ENCODE measurements around the gene LIN52.

Gene LIN52

GRCh38 chr14:74221741-74222140, 137.0 kb downstream of the LIN52 start:
- in situ Hi-C loops (cut with MboI; ENCODE audit: low sequenced_read_pairs), result no loop called here

DNA sequence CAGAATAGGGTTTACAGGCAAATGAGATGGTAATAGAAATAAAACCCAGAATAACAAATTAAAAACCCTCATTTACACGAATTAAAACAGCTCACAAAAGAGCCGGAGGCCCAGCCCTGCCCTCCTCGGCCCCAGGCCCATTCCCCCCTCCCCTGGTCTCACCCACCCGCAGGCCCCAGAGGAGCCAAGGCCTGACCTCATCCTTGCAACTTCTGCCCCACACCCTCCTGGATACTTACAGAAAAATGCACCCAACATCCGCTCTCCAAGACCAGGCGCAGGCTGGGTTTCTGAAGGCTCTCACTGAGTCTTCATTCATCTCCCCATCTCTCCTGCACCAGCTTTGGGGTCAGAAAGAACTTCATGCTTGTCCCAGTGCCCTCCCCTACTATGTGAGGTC, 138.3 kb downstream of the LIN52 start:
- in situ Hi-C loops (cut with MboI; ENCODE audit: low sequenced_read_pairs), result no loop called here

- in situ Hi-C loops (cut with MboI; ENCODE audit: low sequenced_read_pairs), result no loop called here
These were observed 147.0 kb downstream of the LIN52 start for GRCh38 chr14:74231784-74232183.

GRCh38 chr14:74235017-74235416, 150.3 kb downstream of the LIN52 start:
- in situ Hi-C loops (cut with MboI; ENCODE audit: low sequenced_read_pairs), result no loop called here

DNA sequence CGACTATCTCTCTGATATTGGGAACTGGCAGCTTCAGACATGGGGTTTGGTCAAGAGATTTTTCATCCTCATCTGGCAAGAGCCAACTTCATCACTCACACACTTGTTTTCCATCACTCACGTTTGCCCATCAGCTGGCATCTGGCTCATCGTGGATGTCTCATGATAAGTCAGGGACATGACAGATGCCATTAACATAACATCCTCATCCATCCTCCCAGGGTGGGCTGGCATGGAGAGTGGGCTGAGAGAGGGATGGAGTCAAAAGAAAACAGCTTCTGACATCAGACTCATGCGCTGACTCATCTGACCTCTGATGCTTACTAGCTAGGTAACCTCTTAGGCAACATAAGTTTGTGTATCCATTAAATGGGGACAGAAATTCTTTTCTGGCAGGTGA, 152.7 kb downstream of the LIN52 start:
- in situ Hi-C loops (cut with MboI; ENCODE audit: low sequenced_read_pairs), result no loop called here

DNA sequence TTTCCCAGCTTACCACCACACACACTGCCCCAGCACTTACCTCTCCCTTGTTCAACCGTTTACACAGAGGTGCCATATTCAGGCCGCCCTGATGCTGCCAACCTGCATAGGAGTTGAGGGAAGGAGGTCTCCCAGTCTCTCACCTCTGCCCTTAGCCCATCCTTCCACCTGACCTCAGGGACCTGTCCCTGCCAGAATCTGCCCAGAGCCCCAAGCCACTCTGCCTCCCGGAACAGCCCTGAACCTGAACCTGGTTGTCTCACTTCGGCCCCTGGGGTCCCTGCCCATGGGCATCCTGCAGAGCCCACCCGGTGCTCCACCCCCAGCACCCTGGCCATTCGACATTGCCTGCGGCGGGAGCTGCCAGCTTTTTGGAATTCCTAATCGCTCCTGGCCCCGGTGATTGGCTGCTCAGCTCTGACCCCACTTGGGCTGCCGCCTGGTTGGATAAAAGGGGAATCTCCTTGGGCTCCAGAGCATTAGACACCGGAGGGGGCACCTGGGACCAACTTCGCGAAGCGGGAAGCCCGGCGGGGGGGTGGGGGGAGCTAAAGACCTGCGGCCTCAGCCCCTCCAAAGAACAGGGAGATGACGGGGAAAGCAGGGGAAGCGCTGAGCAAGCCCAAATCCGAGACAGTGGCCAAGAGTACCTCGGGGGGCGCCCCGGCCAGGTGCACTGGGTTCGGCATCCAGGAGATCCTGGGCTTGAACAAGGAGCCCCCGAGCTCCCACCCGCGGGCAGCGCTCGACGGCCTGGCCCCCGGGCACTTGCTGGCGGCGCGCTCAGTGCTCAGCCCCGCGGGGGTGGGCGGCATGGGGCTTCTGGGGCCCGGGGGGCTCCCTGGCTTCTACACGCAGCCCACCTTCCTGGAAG, 154.5 kb downstream of the LIN52 start, which contains the start of gene VSX2:
TSS of gene VSX2 (plus strand) at position 476 of the 874 bp plus-strand sequence. CDS start at position 589, 113 bp downstream.
- in situ Hi-C loops (cut with MboI; ENCODE audit: low sequenced_read_pairs), result no loop called here

DNA sequence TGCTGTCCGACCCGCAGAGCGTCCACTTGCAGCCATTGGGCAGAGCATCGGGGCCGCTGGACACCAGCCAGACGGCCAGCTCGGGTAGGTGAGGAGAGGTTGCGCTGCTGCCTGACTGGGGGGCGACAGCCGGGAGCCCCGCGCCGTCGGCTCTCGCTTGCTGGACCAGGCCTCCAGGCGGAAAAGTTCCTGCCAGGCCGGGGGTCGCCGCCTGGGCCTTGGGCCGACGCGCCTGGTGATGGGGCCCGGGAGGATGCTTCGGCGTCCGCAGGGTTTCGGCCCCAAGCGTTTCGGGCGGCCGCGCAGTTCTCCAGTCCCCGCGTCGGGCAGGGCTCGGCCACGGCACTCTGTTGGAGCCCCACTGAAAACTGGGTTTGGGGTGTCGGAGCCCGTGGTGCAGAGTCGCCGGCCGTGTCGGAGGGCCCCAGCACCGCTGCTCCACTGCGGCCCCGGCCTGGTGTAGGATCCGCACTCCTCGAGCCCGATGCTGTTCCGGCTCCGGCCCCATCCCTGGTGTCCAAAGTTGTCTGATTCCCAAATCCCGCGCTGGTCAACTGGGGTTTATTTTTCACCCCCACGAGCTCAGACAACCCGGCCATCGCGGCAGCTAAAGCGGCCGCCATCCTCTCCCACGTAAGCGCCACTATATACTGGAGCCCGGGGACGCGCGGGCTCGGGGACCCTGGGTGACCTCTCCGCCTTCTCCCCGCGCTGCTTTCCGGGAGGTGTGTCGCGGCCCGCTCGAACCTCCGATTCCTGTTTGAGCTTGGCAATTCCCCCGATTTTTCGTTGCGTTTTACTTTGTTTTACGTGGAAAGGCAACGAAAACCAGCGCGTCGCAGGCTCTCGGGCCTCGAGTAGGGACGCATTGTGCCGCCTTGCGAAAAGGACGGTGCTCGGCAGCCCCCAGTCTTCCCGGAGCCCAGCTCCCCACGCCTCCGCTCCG, 155.4 kb downstream of the LIN52 start:
- in situ Hi-C loops (cut with MboI; ENCODE audit: low sequenced_read_pairs), result no loop called here

DNA sequence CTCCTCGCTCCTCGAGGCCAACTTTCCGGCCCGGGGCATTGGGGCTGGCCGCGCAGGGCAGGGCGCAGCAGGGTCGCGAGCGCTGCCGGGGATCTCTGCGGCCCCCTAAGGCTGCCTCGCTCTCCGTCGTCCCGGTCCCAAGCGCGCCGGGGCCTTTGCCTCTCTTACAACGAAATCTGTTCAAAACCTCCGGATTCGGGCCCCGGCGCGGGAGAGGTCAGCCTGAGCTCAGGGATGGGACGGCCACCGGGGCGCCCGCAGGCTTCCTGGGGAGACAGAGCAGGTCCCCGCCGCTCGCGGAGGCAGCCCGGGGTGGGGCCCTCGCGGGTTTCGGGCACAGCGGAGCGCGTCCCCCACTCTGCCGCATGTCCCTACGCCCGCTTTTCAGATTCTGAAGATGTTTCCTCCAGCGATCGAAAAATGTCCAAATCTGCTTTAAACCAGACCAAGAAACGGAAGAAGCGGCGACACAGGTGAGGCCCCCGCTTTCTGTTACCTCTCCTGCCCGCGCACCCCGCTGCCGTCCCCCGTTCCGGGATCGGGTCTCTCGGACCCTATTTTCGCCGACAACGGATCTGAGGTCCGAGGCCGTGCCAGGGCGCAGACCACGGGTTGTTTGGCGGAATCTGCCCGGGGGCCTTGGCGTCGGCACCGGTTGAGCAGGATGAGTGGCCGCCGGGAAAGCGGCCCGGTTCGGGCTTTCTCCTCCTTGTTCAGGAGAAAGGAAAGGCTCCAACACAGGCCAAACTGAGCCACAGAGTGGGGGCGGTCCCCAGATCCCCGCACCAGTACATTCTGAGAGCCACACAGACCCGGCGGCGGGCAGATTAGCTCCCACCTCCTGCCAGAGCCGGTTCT, 156.3 kb downstream of the LIN52 start:
- in situ Hi-C loops (cut with MboI; ENCODE audit: low sequenced_read_pairs), result no loop called here

GRCh38 chr14:74241652-74242017, 156.9 kb downstream of the LIN52 start:
- in situ Hi-C loops (cut with MboI; ENCODE audit: low sequenced_read_pairs), result no loop called here

DNA sequence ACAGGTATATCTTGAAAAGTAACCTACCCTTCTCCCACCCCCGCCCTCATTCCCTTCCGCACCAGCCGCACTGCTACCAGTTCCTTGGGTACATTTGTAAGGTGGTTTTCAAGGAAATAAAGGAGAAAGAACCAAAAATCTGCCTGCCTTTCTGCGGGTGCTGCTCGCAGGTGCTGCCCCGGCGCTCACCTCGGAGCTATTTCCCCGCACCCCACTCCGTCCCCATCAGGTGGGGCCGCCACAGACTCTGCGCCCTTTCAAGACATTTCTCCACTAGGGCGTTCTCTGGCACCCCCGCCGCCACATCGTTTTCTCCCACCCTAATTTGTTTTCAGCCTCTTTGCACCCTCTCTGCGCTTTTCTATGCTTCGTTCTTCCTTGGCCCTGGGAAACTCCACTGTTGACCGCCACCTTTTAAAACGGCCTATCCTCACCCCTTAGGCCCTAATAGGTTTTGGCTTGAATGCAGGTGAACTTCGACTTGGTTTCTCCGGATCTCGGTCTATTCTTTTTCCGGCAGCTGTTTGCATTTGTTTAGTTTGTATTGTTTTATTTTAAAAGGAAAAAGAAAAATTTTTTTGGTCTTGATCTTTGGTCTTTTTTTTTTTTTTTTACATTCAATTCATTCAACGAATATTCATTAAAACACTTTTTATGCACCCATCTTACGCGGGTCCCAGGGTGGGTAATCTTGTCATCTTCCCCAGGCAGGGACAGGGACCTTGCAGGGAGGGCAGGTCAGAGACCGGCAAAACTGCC, 157.4 kb downstream of the LIN52 start:
- in situ Hi-C loops (cut with MboI; ENCODE audit: low sequenced_read_pairs), result no loop called here

- in situ Hi-C loops (cut with MboI; ENCODE audit: low sequenced_read_pairs), result no loop called here
These were observed 158.0 kb downstream of the LIN52 start for GRCh38 chr14:74242780-74243042.

DNA sequence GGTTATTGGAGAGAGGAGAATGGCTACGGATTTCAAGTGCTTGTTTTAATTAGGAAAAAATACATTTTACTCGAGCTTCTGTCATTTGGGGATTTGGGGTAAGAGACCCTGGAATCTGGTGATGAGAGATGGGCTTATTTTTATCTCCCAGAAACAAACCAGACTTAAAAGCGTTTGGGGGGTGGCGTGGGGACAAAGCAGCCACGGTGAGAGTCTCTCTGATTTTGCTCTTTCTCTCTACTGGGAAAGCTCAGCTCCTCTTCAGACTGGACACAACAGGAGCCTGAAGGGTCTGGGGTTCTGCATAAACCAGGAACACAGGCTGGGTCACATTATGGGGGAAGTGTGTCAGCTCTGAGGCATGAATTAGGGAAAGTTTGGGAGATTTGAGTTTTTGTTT, 158.3 kb downstream of the LIN52 start:
- in situ Hi-C loops (cut with MboI; ENCODE audit: low sequenced_read_pairs), result no loop called here

DNA sequence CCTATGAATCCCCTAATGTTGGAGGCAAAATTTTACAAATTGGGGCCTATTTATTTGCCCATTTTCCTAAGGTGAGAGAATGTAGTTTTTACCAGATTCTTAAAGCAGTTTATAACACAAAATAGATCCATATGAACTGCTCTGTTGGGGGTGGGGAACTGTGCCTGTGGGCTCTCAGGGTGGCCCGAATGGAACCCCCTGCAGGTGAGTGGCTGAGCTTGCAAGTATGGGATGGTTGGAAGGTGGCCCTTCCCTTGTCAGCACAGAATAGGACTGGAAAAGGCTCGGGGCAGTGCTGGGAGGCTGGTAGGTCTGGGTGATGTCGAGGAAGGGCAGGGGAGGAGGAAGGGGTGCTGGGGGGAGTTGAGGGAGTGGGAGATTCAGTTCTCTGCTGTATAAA, 159.4 kb downstream of the LIN52 start:
- in situ Hi-C loops (cut with MboI; ENCODE audit: low sequenced_read_pairs), result no loop called here

DNA sequence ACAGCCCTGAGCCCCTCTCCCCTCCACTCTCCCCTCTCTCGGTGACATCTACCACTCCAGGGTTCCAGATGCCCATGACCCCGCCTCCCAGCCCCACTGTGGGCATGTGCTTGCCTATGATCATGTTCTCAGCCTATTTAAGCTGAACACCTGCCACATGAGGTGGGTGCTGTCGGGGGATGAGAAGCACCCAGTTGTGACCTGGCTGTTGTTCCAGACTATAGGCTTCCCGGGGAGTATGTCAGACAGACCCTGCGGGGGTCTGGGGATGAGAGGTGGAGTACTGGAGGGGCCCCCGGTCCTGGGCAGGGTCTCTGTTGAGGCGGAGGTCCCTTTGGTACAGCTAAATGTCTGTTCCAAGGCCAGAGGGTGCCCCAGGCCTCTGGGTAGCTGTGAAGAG, 160.5 kb downstream of the LIN52 start:
- in situ Hi-C loops (cut with MboI; ENCODE audit: low sequenced_read_pairs), result no loop called here

DNA sequence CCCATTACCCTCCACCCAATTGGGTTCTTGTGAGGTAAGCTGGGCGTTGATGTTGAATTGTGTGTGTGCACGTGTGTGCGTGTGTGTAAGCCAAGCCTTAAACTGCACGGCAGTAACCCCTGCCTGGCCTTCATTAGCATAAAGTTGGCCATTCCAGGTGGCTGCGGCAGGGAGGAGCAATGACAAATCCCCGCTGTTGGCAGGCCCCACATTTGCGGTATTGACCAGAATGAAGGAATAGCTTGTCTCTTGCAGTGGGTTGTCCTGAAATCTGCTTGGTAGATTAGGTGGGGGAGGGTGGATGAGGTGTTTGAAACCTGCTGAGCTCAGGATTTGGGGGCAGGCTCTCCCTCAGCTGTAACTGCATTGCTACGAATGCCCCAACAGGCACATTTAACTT, 161.8 kb downstream of the LIN52 start:
- in situ Hi-C loops (cut with MboI; ENCODE audit: low sequenced_read_pairs), result no loop called here

DNA sequence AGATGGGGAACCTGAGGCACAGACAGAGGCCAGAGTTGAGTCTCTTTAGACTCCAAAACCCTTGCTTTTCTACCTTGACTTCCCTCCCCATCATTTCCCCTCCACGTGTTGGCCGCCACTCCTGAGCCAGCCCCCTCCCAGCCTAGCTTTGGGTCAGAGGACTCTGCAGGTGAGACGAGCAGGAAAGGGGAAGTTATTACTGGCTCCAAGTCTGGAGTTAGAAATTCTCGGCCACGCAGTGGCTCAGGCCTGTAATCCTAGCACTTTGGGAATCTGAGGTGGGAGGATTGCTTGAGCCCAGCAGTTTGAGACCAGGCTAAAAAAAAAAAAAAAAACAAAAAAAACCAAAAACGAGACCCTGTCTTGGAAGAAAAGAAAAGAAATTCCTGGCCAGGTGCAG, 163.3 kb downstream of the LIN52 start:
- in situ Hi-C loops (cut with MboI; ENCODE audit: low sequenced_read_pairs), result no loop called here

DNA sequence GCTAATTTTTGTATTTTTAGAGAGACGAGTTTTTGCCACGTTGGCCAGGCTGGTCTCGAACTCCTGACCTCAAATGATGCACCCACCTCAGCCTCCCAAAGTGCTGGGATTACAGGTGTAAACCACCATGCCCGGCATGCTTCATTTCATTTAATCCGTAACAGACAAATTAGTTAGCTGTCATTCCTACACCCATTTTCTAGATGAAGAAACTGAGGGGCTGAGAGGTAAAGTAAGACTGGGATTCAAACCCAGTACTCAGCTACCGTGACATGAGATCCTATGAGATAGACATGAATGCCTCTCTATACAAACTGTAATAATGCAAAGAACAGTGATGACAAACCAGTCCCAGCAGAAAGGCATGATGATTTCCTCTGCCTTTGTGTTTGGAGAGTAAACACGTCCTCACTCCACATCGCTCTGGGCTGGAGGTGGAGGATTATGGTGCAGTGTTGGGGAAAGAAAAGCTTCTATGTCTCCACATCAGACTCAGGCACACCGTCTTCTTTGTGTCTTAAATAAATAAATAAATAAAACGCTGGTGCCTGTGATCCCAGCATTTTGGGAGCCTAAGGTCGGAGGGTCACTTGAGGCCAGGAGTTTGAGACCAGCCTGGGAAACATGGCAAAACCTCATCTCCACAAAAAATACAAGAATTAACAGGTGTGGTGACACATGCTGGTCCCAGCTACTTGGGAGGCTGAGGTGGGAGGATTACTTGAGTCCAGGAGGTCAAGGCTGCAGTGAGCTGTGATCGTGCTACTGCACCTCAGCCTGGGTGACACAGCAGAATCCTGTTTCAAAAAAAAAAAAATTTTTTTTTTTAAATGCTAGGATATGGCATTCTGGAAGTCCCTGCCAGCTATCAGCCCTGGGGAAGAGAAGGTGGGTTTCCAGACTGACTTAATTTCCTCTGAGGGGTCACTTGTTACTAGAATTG, 164.9 kb downstream of the LIN52 start:
- in situ Hi-C loops (cut with MboI; ENCODE audit: low sequenced_read_pairs), result no loop called here

Measured in hTERT RPE-1 (cell line).